ENCODE results near the gene STOX2.

The STOX2 gene

DNA sequence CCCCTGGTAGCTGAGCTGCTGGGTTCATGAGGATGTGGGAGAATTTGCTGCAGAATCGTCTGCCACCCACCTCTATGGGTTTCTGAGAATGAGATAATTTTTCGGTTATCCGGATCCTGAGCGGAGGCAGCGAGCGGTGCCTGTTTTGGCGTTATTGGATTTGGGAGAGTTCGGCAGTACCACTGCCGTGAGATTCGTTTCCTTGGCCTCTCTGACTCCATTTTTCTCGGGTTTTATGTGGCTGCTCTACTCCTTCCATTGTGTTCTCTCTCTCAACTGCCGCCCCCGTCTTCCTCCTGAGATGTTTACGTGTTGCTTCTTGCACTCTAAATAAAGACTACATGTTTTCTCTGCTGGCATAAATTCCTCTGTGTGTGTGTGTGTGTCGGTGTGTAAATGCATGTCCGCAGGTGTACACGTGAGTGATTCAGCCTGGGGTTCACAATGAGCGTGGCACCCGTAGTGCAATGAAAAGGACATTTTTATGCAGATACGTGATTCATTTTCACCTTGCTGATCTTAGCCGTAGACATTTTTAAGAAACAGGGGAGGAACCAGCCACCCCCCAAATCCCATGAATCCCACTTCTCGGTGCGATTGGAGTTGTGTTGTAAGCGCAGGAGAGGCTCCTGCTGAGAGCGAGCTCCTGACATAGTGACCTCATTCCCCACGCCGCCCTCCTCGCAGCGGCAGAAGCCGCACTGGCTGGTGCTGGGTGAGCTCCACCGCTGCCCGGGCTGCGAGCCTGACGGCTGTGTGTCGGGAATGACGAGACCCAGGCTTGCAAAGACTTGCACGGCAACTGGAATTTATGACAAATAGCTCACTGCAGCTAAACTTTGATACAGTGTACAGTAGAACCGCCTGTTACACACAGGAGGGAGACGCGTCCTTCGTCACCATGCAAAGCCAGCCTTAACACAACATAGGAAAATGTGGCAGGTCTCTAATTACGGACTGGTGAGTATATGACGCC is 82.2 kb downstream of the STOX2 start:
- no peak for DNase-seq (ENCODE audit: low read depth)

DNA sequence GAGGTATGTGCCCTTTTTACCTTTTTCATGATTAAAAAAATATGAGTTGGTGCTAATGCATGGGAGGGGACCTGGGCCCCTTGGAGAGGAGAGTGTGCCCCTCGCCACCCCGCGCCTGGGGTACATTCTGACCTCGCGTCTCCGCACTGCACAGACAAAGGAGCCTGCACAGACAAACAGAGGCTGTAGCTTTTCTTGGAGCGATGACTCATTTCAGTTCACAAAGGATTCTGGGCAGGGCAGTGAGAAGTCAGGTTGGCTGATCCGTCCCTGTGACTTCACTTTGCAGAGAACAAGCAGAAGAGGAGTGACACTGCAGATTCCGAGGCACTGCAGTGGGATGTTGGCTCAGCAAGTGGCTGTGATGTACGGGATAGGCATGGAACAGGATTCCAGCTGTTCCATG is 82.9 kb downstream of the STOX2 start:
- DNase-seq (ENCODE audit: low read depth): no peak

DNA sequence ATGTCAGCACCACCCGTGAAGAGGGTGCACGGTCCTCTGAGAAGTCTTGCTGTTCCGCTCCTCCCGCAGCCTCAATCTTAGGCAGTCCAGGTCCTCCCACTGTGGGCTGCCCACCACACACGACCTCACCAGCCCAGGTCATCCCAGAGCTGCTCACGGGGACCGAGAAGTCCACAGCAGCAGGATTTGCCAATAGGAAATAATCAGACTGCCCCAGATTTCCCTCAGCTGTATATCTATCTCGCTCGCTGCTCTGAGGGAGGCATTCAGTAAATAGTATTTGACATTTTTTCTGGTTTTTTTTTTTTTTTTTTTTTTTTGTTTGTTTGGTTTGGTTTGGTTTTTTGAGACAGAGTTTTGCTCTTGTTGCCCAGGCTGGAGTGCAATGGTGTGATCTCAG is 83.8 kb downstream of the STOX2 start:
- DNase-seq (ENCODE audit: low read depth): no peak

DNA sequence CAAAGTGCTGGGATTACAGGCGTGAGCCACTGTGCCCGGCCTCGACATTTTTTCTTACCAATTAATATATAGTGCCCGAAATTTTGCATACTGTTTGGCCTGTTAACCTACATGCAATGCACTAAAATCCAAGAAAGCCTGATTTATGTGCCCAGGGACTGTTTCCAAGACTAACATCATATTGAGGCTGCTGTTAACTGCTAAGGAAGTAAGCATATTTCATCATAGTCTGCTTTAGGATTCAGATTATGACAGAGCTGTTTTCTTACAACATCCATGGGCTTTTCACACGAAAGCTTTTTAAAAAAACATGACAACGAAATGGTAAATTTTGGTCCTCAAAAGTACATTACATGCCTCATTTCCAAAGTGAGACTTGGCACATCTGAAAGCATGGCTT is 84.4 kb downstream of the STOX2 start:
- no peak for DNase-seq (ENCODE audit: low read depth)

DNA sequence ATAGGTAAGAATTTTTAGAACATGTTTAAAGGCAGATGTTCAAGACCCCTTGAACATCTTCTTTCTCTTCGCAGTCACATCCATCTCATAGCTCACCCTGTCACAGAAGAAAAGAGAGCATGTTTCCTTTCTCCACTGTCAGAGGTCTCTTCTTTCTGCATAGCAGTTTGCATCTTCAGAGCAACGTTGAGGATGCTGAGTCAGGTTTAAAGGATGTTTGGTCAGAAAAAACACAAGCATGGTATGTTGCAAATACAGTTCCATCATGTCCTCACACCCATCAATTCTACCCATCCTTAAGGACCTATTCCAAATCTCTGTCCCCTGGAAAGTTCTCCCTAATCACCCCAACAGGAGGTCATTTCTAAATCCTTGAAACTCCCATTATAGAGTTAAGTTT is 84.8 kb downstream of the STOX2 start:
- DNase-seq (ENCODE audit: low read depth): no peak

DNA sequence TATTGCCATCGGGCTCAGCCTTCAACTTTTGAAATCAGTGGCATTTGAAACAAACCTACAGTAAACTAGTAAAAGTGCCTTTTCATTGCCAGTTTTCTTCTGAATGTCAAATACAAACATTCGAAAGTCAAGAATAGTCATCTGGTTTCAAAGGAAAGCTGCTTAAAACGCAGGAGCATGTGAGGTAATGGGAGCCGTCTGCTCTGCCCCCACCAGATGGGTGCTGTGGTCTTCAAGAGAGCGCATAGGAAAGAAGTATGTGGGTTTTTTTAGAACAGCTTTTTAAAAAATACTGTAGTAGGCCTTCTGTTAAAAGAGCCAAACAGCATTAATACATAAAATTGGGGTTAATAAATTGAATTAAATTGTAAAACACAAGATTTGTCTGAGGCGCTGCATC is 88.6 kb downstream of the STOX2 start:
- no peak for DNase-seq (ENCODE audit: low read depth)

DNA sequence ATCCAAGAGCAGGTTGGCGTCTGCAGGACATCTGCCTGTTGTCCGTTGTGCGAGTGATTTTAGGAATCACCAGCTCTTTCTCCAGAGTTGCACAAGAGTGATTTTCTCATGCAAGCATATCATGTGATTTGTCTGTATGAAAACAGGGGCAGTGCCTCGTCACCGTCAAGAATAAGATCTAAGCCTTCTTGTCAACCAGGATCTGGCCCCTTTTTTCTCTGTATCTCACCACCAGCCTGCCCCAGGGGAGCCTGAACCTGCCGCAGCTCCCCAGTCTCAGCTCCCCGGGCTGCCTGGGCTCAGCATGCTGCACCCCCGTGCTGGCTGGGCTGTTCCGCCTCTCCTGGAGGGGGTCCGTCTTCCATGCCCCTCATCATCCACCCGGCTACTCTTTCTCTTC is 90.5 kb downstream of the STOX2 start:
- DNase-seq (ENCODE audit: low read depth): no peak

DNA sequence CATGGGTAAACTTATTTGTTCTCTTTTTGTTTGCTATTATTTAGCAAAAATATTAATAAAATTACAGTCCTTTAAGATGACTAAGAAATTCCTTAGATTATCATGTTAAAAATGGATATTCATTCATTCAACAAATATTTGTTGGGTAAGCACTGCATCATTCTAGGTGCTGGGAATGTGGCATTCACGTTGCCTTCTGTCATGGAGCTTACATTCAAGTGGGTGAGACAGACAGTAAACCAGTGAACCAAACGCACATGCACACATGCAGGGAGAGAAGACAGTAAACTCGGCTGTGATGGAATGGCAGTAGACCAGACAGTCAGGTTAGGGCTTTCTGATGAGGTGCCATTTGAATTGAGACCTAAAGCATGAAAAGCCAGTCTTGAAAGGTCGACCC is 91.8 kb downstream of the STOX2 start:
- no peak for DNase-seq (ENCODE audit: low read depth)

DNA sequence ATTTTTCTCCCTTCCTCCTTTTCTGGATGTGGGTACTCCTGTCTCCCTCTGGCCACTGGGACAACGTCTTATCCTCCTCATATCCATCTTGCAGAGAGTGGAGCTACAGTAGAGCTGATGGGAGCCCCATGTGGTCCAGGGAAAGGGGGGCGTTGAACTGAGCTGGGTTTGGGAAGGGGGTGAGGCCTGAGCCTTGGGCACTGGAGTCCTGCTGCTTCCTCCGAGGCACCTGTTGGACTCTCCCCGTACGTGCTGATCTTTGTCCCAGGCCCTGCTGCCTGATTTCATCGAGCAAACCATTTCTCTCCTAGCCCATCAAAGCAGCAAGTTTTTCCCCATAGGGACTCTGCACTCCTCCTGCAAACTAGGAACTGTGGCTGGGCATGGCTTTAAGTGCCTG is 94.3 kb downstream of the STOX2 start:
- no peak for DNase-seq (ENCODE audit: low read depth)

DNA sequence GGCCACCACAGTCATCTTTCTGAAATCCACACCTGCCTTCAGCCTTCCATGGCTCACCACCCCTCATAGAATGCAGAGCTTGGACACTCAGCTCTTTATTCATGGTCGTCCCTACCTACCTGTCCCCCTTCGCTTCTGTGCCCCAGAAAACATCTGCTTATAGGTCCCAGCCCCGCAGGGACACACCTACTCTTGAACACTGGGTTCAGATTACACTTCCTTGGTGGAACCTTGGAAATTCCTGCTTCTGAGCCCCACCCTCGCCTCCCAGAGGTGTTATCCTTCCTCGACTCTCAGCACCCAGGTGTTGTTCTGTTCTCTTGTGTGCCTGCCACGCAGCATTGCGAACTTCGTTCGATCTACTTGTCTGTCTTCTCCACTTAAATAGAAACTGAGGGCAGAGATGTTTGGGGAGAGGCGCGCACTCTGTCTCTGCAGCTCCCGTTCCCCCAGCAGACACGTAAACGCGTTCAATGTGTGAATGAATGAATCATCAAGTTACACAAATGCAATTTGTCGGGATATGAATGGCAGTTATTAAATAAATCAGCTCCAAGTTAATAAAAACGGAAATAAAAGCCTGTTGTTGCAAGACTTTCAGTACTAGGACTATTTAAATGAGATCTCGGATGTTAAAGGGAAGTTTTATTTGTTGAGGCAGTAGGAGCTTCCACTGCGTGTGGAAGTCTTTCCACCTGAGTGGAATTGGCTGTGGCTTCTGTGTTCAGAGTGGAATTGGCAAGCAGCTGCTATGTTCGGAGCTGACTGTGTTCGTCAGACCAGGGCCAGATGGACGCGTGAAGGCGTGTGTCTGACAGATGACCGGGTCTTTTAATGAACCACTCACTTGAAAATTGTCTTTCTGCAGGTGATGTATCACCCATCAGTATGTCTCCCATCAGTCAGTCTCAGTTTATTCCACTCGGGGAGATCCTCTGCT is 95.6 kb downstream of the STOX2 start:
- no peak for DNase-seq (ENCODE audit: low read depth)

DNA sequence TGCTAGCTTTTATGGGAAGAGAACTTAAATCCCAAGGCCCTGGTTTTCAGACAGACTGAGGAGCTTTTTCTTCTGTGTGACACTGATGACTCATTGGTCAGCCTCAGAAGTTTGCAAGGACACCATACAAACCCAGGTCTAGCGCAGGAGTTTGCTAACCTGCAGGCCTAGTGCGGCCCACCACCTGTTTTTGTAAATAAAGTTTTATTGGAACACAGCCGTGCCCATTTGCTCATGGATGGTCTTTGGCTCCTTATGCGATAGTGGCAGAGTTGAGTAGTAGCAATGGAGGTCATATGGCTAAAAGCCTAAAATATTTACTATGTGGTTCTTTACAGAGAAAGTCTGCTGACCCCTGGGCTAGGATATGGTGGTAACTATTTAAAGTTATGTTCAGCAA is 98.3 kb downstream of the STOX2 start:
- no peak for DNase-seq (ENCODE audit: low read depth)

DNA sequence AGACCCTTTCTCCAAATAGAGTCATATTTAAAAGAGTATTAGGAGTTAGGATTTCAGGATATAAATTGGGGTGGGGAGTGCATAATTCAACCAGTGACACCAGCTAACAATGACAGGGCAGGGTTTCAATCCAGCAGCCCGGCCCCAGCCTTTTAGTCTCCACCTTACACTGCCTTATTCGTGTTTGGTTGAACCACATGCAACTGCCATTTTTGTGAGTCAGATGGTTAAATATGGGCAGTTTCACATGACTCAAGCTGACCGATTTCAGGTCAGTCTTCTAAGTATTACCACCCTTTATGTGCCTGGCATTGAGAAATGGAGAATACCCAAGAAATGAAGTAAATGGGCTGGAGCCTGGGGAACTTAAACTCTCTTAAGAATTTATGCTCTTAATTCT is 102.8 kb downstream of the STOX2 start:
- no peak for DNase-seq (ENCODE audit: low read depth)

DNA sequence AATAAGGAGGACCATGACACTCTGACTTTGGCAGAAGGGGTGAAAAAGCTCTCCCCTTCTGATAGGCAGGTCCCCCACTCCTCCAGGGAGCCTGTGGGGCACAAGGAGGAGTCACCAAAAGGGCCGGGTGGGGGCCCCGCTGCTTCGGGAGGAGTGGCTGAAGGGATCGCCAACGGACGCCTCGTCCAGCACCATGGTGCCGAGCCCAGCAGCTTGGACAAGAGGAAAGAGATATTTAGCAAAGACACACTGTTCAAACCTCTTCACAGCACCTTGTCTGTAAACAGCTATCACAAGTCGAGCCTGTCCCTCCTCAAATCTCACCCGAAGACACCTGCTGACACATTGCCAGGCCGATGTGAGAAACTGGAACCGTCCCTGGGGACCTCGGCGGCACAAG is 105.6 kb downstream of the STOX2 start:
- DNase-seq (ENCODE audit: low read depth): no peak

GRCh38 chr4:184011826-184012380 is 106.8 kb downstream of the STOX2 start:
- DNase-seq (ENCODE audit: low read depth): no peak

GRCh38 chr4:184012937-184013336 is 107.8 kb downstream of the STOX2 start:
- DNase-seq (ENCODE audit: low read depth): no peak

- DNase-seq (ENCODE audit: low read depth): no peak
These were observed 109.2 kb downstream of the STOX2 start for GRCh38 chr4:184014301-184014700.

DNA sequence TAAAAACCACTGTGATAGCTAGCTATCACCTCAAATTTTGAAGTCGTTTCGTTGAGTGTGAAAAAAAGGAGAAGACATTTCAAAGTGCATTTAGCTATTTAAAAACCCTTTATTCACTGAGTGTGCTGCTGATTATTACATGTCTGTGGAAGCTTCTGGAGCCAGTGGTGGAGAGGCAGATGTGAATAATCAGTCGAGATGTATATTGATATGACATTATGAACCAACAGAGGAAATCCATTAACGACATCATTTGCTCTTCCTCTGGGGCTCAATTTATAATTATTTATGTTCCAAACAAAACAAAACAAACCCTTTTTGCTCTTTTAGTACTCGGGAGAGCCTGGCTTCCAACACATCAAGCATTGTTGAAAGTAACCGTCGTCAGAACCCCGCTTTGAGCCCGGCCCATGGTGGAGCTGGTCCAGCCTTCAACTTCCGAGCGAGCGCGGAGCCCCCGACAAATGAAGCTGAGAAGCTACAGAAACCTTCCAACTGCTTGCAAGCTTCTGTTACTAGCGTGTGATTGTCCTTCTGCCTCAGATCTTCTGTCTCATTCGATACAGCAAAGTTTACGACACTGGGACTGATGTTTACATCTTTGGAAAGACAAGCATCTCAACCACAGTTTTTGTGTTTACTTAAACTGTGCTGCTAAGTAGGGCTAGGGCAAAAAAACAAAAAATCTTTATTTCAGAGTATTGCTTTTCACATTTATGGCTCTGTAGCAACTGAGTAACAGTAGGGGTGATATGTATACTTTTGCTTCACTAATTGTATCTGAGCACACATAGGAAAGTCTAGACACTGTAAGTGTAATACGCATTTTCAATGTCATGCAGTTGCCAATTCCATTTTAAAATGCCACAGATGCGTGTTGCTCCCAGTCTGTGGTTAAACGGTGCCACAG is 111.9 kb downstream of the STOX2 start:
- no peak for DNase-seq (ENCODE audit: low read depth)

DNA sequence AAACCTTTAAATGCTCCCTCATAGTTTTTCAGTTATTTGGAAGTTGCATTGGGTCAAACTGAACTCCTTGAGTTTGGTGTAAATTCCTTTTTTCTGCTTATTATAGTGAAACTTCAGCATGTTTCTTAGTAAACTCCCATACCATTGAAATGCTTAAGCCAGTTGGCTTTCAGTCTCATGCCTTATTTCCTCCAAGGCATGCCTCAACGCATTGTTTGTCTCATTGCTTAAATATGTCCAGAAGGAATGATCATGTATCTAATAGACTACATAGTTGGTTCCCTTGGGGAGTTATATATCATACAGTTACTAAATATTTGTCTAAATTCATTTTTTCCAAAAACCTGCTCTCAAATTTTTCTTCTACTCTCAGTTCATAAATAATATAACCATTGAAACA is 114.0 kb downstream of the STOX2 start:
- no peak for DNase-seq (ENCODE audit: low read depth)

DNA sequence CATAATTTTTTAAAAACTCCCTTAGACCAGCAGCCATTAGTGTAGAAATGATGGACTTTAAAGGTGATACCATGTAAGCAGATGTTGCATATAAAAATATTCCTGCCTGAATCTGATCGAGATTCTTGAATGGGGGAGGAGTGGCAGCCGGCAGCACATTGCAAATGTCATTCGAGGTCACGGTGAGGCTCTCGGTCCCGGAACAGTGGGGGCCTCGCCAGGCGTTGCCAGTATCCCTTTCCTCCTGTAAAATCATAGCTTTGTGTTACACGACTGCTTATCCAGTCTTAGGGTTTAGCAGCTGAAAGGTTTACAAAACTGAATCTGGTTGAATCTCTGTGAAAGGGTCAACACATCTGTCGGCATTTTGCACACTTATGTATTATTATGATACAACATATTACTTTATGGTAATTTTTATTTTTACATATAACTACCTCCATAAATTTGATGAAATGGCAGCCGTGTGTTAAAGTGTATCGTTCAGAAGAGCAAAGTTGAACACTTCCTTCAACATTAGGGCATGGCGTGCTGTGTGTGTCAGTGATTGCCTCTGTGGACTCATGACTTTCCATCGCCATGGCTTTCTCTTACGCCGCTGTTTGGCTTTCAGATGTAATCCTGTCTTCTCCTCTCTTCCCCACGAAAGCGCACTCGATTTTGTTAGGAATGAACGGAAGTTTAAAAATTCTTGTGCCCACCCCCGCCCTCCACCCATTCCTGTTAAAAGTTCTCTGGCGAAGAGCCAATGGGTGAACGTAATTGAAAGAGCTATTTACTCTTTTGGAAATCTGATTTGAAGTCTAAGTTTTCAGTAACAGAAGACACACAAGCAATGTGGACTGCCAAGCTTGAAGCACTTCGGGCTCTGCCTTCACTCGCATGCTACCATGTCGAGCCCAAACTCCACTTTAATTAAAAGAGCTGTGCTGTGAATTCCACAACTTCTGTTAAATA is 114.8 kb downstream of the STOX2 start:
- no peak for DNase-seq (ENCODE audit: low read depth)

GRCh38 chr4:184021389-184021788 is 116.3 kb downstream of the STOX2 start:
- no peak for DNase-seq (ENCODE audit: low read depth)
